HG02610 (cell line): ENCODE data around the gene ENOX1.

Experiments
- ATAC-seq: cut with Tn5 transposase; IDR thresholded peaks from one replicate; pipeline ENCODE4 v1.9.1; 2021; ENCODE audit warnings: mild to moderate bottlenecking, moderate library complexity; ENCODE audit not compliant: unreplicated experiment

The ENOX1 gene

GRCh38 chr13:43555667-43556066, 231.1 kb downstream of the ENOX1 start:
- no peak for ATAC-seq

- ATAC-seq, result no peak
Observed at GRCh38 chr13:43551897-43552456, 234.8 kb downstream of the ENOX1 start.

GRCh38 chr13:43546816-43547215, 240.0 kb downstream of the ENOX1 start:
- ATAC-seq, result no peak

GRCh38 chr13:43546251-43546650, 240.5 kb downstream of the ENOX1 start:
- ATAC-seq, result no peak

GRCh38 chr13:43545317-43545874, 241.4 kb downstream of the ENOX1 start:
- no peak for ATAC-seq

GRCh38 chr13:43544631-43545030, 242.1 kb downstream of the ENOX1 start:
- no peak for ATAC-seq

- no peak for ATAC-seq
Observed at GRCh38 chr13:43544011-43544410, 242.8 kb downstream of the ENOX1 start.

- ATAC-seq, result no peak
Observed at GRCh38 chr13:43543331-43543730, 243.4 kb downstream of the ENOX1 start.

- ATAC-seq, result no peak
Observed at GRCh38 chr13:43537124-43537523, 249.6 kb downstream of the ENOX1 start.

GRCh38 chr13:43529796-43530195, 257.0 kb downstream of the ENOX1 start:
- ATAC-seq, result no peak

- ATAC-seq, result no peak
Observed at GRCh38 chr13:43528992-43529391, 257.8 kb downstream of the ENOX1 start.

GRCh38 chr13:43522788-43523187, 264.0 kb downstream of the ENOX1 start:
- ATAC-seq, result no peak

- no peak for ATAC-seq
Observed at GRCh38 chr13:43520351-43520750, 266.4 kb downstream of the ENOX1 start.

- no peak for ATAC-seq
Observed at GRCh38 chr13:43518833-43519232, 267.9 kb downstream of the ENOX1 start.

GRCh38 chr13:43516401-43516833, 270.4 kb downstream of the ENOX1 start:
- ATAC-seq, result no peak

- ATAC-seq, result no peak
Observed at GRCh38 chr13:43515531-43515930, 271.2 kb downstream of the ENOX1 start.

- ATAC-seq, result no peak
Observed at GRCh38 chr13:43514311-43514710, 272.5 kb downstream of the ENOX1 start.

GRCh38 chr13:43512221-43512620, 274.6 kb downstream of the ENOX1 start:
- ATAC-seq, result no peak

GRCh38 chr13:43510956-43511901, 275.5 kb downstream of the ENOX1 start:
- no peak for ATAC-seq

- ATAC-seq, result no peak
Observed at GRCh38 chr13:43495732-43496131, 291.0 kb downstream of the ENOX1 start.

- no peak for ATAC-seq
Observed at GRCh38 chr13:43494206-43494605, 292.6 kb downstream of the ENOX1 start.

GRCh38 chr13:43493496-43494000, 293.2 kb downstream of the ENOX1 start:
- no peak for ATAC-seq
